A204.1 (cell line): ENCODE results near the gene PMEL.
"Not testable (repeated sequence)": the region's sequence is repeated elsewhere in the genome, so short reads cannot be mapped to it uniquely, and the experiment has no call there.

Experiments used
- FAIRE-seq: peaks from 2 replicates; lab custom pipeline; 2012; peaks lifted over from hg19 to GRCh38; lab: Jason Lieb, UNC

PMEL gene

DNA sequence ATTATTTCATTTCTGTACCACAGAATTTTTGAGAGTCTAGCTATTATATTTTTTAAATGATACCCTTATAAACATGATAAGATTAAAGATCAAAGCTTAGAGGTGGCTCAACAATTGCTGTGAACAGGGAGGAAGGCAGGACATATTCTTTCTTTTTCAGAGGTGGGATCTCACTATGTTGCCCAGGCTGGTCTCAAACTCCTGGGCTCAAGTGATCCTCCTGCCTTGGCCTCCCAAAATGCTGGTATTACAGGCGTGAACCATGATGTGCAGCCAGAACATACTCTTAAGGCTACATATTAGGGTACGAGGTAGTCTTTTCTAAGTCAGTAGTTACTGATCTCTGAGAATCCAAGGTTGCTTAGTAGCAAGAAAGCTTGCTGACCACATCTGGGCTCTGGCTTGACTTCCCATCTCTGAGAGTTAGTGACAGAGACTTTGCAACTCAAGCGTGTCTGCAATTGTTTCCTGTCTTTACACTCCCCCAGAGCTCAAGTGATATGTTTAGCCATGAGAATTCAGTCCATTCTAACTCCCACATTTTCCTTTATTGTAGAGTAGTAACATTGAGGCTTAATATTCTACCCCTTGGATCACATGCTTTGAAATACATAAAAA, 16.6 kb upstream of the PMEL start:
- no peak for FAIRE-seq

DNA sequence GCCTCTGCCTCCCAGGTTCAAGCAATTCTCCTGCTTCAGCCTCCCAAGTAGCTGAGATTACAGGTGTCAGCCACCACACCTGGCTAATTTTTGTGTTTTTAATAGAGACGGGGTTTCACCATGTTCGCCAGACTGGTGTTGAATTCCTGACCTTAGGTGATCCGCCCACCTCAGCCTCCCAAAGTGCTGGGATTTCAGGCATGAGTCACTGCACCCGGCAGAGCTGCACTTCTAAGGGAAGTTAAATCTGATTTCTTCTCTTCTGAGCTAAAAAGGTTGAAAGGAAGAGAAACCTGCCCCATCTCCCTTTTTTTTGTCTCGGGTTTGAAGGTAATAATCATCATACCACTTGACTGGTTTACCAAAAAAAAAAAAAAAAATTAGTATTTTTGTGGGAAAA, 16.0 kb upstream of the PMEL start:
- not testable (repeated sequence) for FAIRE-seq

DNA sequence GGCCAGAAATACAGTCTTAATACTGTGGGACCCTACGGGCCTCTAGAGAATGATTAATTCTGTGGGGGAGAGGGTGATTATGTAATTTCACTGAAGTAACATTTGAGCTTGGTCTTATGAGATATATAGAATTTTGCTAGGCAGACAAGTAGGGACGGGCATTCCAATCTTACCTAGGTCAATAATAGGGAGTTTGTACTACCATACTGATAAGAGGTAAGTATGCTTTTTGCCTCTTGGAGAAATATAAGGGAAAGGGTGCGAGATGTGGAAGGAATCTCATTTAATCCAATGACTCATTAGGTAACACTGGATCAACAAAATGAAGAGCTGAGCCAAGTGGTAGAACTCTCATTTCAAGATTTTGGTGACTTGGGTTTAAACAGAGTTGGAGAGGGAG, 13.2 kb upstream of the PMEL start:
- no peak for FAIRE-seq

DNA sequence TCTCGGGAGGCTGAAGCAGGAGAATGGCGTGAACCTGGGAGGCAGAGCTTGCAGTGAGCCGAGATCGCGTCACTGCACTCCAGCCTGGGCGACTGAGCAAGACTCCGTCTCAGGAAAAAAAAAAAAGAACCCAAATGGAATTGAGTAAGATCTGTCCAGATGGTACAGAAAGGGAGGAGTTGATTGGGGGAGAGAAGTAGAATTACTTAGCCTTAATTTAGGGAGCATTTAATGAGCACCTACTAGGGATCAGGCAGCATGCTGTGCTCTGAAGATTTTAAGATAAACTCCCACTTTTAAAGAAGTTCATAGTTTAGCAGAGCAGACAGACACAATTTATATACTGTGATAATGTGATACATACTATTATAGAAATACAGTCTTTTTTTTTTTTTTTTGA, 12.6 kb upstream of the PMEL start:
- FAIRE-seq = no peak

DNA sequence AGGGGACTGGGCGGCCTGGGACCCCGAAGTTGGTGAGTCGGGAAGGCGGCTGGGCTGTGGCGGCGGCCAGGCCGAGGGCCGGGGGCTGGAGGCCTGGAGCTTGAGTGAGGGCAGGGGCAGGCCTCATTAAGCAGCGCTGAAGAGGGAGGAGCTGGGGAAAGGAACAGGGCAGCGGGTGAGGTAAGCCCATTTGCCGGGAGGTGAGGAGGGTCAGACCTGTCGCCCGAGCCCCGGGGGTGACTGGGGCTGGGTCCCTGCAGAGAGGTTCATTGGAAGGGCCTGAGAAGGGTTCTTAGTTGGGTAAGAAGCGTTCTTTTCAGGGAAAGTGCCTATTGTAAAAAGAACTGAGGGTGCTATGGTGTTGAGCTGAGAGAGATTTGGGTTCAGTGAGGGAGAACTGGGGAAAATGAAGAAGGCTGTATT, 8.5 kb upstream of the PMEL start:
- no peak for FAIRE-seq

DNA sequence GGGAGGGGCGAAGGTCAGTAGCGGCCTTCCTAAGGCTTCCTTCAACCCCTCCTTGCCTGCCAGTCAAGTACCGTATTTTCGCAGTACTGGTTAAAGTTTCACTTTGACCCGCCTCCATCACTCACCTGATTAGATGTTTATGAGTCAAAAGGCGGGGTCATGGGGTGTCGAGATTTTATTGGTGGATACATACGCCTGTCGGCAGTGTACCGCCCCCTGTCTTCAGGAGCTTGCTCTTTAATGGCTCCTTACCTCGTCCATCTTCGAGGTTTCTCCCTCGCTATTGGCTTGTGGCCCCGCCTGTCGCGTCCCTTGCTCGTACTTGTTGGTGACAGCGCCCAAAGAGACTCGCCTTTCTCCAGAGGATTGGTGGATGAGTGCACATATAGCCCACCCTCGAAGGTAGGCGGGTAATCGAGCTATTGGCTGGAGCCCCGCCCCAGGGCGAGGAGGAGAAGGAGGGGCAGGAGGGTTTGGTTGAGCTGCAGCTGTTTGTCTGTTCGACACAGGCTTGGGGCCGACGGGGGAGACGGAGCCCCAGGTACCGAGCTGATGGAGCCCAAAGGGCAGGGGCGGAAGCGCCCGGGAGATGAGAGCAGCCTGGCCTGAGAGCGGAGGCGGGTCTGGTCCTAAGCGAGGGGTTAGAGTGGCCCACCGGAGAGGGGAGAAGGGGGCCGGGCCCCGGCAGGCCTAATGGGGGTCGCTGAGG, 7.9 kb upstream of the PMEL start, which contains the start of gene RAB5B:
RAB5B (plus strand) TSS at position 480 of the 709 bp plus-strand sequence. CDS start 12,883 bp downstream, outside the sequence.
- peak; percentile 99 for FAIRE-seq

DNA sequence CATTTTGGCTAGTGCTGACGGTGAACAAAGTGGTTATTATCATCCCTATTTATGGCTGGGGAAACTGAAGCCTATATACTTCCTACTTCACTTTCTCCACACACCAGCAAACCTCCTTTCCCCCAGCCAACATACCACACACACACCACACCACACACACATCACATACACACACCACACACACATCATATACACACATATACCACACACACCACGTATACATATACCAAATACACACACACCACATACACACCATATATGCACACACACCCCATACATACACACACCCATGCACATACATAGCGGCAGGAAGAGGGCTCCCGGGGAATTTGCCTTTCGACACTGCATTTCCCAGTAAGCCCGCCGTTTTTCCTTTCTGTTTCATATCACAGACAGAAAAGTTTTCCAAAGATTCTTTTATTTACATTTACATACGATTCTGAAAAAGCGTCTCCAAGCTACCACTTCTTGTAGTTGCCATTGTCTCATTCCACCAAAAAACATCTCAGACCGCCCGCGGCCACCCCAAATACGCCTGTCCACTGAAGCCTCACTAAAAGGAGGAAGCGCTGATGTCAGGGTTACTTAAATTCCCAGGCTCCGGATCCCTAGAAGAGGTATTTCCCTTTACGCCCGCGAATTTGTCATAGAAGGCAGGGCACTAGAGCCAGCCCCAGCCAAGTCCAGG, 7.2 kb upstream of the PMEL start:
- no peak for FAIRE-seq

DNA sequence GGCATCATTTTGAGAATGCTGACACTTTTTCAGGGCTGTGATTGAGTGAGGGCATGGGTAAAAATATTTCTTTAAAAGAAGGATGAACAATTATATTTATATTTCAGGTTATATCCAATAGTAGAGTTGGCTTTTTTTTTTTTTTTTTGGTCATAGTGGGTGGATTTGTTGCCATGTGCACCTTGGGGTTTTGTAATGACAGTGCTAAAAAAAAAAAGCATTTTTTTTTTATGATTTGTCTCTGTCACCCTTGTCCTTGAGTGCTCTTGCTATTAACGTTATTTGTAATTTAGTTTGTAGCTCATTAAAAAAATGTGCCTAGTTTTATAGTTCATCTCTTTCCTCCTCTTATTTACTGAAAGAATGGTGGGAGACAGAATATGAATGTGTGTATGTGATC, 6.6 kb upstream of the PMEL start:
- no peak for FAIRE-seq

DNA sequence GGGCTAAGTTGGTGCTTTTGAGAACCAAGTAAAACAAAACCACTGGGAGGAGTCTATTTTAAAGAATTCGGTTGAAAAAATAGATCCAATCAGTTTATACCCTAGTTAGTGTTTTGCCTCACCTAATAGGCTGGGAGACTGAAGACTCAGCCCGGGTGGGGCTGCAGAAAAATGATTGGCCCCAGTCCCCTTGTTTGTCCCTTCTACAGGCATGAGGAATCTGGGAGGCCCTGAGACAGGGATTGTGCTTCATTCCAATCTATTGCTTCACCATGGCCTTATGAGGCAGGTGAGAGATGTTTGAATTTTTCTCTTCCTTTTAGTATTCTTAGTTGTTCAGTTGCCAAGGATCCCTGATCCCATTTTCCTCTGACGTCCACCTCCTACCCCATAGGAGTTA, 6.2 kb upstream of the PMEL start:
- no peak for FAIRE-seq

DNA sequence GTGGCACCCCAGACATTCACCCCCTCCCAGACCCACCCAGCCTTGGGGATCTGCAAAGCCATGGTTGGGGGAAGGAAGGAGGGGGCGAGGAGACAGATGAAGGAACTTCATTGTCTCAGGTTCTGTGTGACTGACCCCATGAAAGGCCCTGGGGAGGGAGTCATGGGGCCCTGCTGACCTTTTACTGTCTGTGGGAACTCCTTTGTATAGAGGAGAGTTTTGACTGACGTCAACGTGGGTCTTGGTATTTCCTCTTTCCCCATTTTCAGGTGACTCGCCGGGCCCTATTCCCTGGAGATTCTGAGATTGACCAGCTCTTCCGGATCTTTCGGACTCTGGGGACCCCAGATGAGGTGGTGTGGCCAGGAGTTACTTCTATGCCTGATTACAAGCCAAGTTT, 4.9 kb upstream of the PMEL start:
- no peak for FAIRE-seq

DNA sequence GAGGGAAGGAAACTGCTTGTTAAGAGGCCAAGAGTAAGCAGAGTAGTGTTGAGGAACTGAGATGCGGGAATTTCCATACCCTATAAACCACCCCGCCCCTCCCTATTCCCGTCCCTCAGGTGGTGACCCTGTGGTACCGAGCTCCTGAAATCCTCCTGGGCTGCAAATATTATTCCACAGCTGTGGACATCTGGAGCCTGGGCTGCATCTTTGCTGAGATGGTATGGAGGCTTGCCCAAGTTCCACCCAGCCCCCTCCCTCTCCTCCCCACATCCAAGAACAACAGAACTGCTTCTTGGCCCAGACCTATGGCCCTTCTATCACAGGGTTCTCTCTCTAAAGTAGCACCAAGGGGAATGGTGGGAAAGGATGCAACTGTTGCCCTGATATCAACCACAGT, 3.5 kb upstream of the PMEL start:
- FAIRE-seq = no peak

DNA sequence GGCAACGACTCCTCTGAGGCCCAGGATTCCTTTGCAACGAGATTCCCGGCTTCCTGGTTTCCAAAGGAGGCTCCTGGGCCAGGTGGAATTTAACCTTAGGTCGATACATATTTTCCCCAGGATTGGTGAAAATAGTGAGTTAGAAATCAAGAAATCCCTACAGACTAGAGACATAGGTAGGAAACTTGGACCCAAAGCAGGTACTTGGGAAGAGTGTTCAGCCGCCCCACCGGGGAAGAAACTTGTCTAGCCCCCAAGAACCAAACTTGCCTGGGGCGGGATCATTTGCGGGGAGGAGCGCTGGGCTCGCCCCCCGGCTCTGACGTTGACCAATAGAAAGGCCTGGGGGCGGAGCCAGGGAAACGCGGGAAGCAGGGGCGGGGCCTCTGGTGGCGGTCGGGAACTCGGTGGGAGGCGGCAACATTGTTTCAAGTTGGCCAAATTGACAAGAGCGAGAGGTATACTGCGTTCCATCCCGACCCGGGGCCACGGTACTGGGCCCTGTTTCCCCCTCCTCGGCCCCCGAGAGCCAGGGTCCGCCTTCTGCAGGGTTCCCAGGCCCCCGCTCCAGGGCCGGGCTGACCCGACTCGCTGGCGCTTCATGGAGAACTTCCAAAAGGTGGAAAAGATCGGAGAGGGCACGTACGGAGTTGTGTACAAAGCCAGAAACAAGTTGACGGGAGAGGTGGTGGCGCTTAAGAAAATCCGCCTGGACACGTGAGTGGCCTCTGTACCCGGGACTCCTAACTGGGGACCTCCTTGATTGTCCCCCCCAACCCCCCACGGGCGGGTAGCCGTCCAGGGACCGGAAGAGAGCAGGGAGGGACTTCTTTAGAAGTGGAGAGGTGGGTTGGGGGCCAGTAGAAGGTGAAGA, 803 bp upstream of the PMEL start, which contains the start of gene CDK2:
CDK2 (plus strand) TSS at position 423 of the 874 bp plus-strand sequence; CDS start at position 602, 179 bp downstream.
- no peak for FAIRE-seq

DNA sequence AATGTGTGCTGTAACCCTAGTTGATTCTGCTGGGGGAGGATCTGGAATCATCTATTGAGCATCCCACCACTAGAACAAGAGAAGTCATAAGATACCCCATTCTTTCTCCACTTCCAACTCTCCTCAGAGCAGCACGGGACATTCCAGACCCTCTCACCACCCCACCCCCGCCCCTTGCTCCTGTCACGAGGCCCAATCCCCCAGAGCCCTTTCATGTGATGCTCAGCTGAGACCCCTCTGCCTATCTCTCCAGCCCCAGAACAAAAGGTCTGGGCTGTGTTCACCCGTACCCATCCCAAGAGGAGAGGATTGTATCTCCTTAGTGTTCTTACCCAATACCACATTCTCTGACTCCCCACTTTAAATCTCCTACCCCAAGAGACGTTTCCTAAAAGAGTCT, 602 bp downstream of the PMEL start:
- no peak for FAIRE-seq

DNA sequence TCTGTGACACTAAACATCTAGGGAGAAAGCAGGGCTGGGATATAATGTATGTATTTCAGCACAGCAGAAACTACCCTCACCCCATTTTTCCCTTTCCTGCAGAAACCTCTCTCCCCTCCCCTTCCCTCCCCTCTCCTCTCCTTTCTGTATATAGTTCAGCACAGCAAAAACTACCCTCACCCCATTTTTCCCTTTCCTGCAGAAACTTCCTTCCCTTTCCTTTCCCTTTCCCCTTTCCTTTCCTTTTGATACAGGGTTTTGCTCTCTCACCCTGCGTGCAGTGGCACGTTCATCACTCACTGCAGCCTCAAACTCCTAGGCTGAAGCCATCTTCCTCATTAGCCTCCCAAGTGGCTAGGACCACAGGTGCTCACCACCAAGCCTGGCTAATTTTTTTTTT, 2.1 kb downstream of the PMEL start:
- no peak for FAIRE-seq

DNA sequence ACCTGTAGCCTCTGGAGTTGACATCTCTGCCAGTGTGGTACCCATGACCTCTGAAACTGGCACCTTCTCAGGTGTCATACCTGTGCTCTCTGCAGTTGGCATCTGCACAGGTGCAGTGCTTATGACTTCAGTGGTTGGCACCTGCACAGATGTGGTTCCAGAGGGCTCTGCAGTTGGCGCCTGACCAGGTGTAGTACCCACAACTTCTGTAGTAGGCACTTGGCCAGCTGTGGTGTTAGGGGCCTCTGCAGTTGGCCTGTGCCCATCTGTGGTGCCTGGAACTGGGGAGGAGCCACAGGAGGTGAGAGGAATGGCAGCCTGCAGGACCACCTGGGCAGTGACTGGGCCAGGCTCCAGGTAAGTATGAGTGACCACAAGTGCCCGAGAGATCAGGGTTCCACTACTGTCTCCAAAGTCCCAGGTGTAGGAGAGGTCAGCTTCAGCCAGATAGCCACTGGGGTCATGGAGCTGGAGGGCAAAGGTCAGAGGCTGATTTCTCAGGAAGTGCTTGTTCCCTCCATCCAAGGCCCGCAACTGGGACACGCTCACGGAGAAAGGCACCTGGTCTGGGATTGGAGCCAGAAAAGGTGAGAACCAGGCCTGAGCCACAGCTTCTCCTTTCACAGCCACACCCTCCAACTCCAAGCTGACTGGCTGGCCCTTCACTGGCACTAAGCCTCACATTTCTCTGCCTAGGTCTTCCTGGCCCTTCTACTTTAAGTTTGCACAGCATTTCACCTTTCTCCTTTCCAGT, 8.6 kb downstream of the PMEL start:
- no peak for FAIRE-seq

DNA sequence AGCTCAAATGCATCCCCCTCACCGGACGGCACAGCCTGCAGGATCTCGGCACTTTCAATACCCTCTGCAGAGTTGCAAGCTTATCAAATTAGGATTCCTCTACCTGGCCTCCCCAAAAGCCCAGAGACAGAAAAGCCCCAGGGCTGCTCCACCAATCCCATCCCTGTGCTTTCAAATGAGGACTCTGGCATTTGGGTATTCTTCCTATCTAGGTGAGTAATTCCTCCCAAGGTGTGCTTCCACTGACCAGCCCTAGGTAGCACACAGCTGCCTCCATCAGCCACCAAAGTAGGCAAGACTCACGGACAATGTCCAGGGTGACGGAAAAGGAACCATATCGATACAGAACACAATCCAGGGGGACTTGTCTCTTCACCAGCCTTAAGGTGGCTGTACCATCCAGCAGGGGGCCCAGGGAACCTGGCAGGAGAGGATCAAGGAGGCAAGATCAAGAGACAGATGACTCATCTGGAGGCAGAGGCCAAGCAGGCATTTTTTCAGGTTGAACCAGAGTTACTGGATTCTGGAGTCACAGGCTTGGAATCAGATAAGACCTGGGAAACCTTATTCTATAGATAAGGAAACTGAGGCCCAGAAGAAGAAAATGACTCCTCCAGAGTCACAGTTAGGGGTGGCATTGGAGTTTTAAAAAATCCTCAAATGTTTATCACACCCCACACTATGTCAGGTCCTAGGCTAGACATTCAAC, 9.9 kb downstream of the PMEL start:
- no peak for FAIRE-seq

DNA sequence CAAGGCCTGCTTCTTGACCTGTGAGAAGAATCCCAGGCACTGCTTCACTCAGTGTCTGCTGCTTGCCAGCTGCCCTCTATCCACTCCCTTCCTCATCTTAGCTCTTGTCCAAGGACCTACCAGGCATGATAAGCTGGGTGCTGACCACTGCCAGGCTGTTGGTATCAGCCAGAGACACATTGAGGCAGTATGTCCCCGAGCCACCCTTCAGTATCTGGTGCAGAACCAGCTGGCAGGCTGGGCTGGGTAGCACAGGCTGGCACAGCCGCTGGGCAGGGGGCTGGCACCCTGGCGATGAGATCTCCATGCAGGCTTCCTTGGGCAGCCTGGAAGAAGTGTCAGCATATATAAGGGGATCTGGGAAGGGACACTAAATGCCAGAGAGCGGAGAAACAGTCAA, 10.5 kb downstream of the PMEL start:
- FAIRE-seq = no peak

DNA sequence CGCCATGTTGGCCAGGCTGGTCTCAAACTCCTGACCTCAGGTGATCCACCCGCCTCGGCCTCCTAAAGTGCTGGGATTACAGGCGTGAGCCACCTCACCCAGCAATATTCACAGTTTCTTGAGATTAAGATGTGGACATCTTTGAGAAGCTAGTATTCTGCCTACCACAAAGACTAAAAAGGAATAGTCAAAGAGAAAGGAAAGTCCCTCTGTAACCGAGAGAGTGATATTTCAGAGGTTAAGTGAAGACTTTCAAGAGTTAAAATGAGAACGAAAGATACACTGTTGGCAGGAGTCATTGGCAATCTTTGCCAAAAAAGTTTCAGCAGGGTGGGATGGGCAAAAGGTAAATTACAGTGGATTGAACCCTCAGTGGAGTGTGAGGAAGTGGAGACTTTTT, 19.3 kb downstream of the PMEL start:
- FAIRE-seq = no peak

DNA sequence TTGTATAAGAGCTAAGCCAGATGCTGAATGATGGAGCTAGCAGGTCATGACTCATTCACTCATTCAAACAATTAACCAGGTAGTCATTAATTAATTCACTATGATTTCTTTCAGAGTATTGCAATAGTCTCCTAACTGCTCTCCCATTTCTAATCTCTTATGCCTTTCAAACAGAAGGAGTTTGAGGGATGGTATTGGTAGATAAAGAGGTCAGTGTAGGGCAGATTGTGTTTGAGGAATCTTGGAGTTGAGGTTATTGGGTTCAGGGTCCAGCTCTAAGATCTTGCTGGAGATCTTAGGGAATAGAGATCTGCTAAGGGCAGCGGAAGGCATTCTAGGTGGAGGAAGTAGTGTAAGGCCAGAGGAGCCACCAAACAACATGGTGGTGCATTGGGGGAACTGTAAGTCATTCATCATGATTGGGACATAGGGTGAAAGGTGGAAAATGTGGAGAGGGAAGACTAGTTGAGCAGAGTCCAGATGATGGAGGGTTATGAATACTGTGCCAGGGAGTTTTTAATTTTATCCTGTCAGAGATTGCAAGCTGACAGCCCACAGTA, 23.2 kb downstream of the PMEL start:
- FAIRE-seq = no peak

DNA sequence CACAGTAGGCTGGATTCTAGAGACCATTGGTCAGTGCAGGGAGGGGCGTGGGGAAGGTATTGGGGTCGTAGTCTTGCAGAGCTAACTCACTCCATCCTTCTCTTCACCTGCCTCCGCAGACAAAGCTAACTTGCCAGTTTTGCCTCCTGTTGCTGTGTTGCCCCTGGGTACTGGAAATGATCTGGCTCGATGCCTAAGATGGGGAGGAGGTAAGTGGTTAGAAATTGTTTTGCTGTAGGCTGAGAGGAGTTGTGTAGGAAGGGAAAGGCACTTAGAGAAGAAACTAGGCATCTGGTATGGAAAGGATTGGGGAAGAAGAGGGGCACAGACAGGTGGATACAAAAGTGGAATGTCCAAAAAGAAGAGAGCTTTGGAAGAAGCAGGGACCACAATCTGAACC, 23.8 kb downstream of the PMEL start:
- no peak for FAIRE-seq
